Peyer's patch (tissue), 4 donors: ENCODE measurements around the gene SNCB.

Experiments used
- POLR2A ChIP-seq, 2 donors: fragments of 450-650 bp; IDR thresholded peaks; one replicate each; pipeline ENCODE4 v1.5.1; 2017; ENCODE audit warnings: antibody characterized with exemption in 2 of 2, mild to moderate bottlenecking in 2 of 2, moderate library complexity in 2 of 2
- TF ChIP-seq, protein P1 (sequence below), 6 experiments: fragments of 450-650 bp in 4 of 6; fragments of 200-600 bp in 2 of 6; sonication (generic) in 1 of 6; IDR thresholded peaks; one replicate each; pipeline ENCODE4 v1.5.1; 2017 to 2019; ENCODE audit warnings: antibody characterized with exemption in 6 of 6, mild to moderate bottlenecking in 3 of 6, moderate library complexity in 1 of 6

DNA sequence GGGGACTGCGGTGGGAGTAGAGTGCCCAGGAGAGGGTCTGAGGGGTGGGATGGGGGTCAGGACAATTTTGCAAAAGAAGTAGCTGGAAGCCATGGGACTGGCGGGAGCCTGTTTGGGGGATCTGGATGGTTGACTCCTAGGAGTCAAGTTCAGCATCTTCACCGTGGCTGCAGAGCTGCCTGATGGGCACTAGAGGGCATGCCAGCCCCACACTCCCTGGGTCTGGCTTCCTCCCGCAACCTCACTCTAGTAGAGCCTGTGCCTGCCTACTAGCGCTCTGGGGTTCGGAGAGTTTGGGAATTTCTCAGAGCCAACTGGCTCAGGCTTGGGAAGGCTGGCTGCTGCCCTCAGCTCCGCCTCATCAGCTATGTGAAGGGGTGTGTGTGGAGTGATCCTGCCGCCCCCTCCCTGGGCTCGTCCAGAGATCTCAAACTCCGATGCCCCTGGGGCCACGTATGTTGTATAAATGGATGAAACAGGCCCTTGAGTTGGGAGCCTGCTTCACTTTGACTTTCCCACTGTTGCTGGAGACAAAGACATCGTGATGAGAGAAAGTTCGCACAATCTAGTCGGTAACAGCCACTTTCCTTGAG is 27.8 kb upstream of the SNCB start:
- TF ChIP-seq, protein P1, sequence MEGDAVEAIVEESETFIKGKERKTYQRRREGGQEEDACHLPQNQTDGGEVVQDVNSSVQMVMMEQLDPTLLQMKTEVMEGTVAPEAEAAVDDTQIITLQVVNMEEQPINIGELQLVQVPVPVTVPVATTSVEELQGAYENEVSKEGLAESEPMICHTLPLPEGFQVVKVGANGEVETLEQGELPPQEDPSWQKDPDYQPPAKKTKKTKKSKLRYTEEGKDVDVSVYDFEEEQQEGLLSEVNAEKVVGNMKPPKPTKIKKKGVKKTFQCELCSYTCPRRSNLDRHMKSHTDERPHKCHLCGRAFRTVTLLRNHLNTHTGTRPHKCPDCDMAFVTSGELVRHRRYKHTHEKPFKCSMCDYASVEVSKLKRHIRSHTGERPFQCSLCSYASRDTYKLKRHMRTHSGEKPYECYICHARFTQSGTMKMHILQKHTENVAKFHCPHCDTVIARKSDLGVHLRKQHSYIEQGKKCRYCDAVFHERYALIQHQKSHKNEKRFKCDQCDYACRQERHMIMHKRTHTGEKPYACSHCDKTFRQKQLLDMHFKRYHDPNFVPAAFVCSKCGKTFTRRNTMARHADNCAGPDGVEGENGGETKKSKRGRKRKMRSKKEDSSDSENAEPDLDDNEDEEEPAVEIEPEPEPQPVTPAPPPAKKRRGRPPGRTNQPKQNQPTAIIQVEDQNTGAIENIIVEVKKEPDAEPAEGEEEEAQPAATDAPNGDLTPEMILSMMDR (IDR thresholded peaks at IDR 0.05) = peak; percentile 36 to 83 (median 74)
- no peak for TF ChIP-seq POLR2A (IDR thresholded peaks at IDR 0.05)
